Activated CD4-positive, alpha-beta T cell treated with anti-CD3 and anti-CD28 coated beads for 24 hours (primary cell): ENCODE measurements around the gene ECSIT.
A peak's percentile ranks its signal among the peaks of the same experiment; 100 is the strongest.

Source experiments
- DNase-seq, 2 donors: peaks; one replicate each; pipeline ENCODE4 v3.0.0-alpha.2; 2020; ENCODE audit warnings: low read depth in 2 of 2

The ECSIT gene

GRCh38 chr19:11504502-11505031 lies 24.4 kb downstream of the ECSIT start:
- no peak for DNase-seq

- DNase-seq = no peak
Measured at GRCh38 chr19:11499890-11500420, 29.0 kb downstream of the ECSIT start.

GRCh38 chr19:11499220-11499726 lies 29.7 kb downstream of the ECSIT start:
- no peak for DNase-seq

GRCh38 chr19:11496391-11497163 lies 32.4 kb downstream of the ECSIT start:
- peak; percentile 52 to 66 for DNase-seq

- DNase-seq = no peak
Measured at GRCh38 chr19:11495885-11496284, 33.0 kb downstream of the ECSIT start.

- no peak for DNase-seq
Measured at GRCh38 chr19:11495481-11495880, 33.5 kb downstream of the ECSIT start.

- no peak for DNase-seq
Measured at GRCh38 chr19:11494634-11495285, 34.2 kb downstream of the ECSIT start.

GRCh38 chr19:11489378-11489777 lies 39.6 kb downstream of the ECSIT start:
- no peak for DNase-seq

- DNase-seq = no peak
Measured at GRCh38 chr19:11486661-11487503, 42.1 kb downstream of the ECSIT start.

- DNase-seq = no peak
Measured at GRCh38 chr19:11485245-11485837, 43.6 kb downstream of the ECSIT start.

GRCh38 chr19:11483366-11484111 lies 45.4 kb downstream of the ECSIT start:
- no peak for DNase-seq

- peak; percentile 73 to 83 for DNase-seq
Measured at GRCh38 chr19:11482384-11483050, 46.4 kb downstream of the ECSIT start.

GRCh38 chr19:11481534-11482383 lies 47.2 kb downstream of the ECSIT start:
- DNase-seq = peak; percentile 59 to 71

- DNase-seq = no peak
Measured at GRCh38 chr19:11480715-11481533, 48.0 kb downstream of the ECSIT start, which contains the start of gene ELAVL3. TSS of gene ELAVL3 (minus strand) at chr19:11481046. CDS start at chr19:11480608, 438 bp downstream.

GRCh38 chr19:11479898-11480714 lies 48.8 kb downstream of the ECSIT start:
- no peak for DNase-seq

- DNase-seq = peak in 1 of 2 donors; percentile 22
Measured at GRCh38 chr19:11479090-11479897, 49.6 kb downstream of the ECSIT start.
